H1 (cell line): Measurements from ENCODE around the gene GPR45. TPM values are rescaled to one million over a fixed set of nuclear protein-coding genes. Genes with fewer than 3 reads are reported as not detected.
A peak's percentile ranks its signal among the peaks of the same experiment; 100 is the strongest.

Experiments used
- CTCF ChIA-PET: fragments of 300-600 bp; sonication (Branson Sonifier 250); formaldehyde crosslinking; loops from one replicate; lab custom pipeline; 2021; ENCODE audit not compliant: partially characterized antibody; lab: Charles Lee
- POLR2A ChIA-PET: fragments of 300-600 bp; sonication (Branson Sonifier 250); formaldehyde crosslinking; loops from one replicate; lab custom pipeline; 2021; ENCODE audit warnings: inconsistent platforms; ENCODE audit not compliant: partially characterized antibody; lab: Charles Lee
- DNase-seq, 2 experiments: peaks; one replicate each; pipeline versions ENCODE4 v3.0.0 to v3.0.0-alpha.2; 2010 to 2022; ENCODE audit warnings: low spot score in 2 of 2, low read depth in 1 of 2, mixed read lengths in 1 of 2
- FAIRE-seq: peaks from 2 replicates; lab custom pipeline; 2011; peaks lifted over from hg19 to GRCh38; lab: Jason Lieb, UNC
- H2AFZ ChIP-seq: 2 replicates; pipeline ENCODE4 v1.8.1; 2012; ENCODE audit warnings: low read length, inconsistent platforms
- H2AK5ac ChIP-seq: 2 replicates; pipeline ENCODE4 v1.6.1; 2013; ENCODE audit warnings: low read depth, low read length
- H2BK120ac ChIP-seq: replicated peaks from 2 replicates; pipeline ENCODE3; 2013; ENCODE audit warnings: low read depth, low read length, inconsistent platforms
- H2BK12ac ChIP-seq: 2 replicates; pipeline ENCODE4 v1.6.1; 2013; ENCODE audit warnings: low read depth, low read length
- H2BK15ac ChIP-seq: 2 replicates; pipeline ENCODE4 v1.6.1; 2013; ENCODE audit warnings: low read length
- H2BK20ac ChIP-seq: 2 replicates; pipeline ENCODE4 v1.6.1; 2013; ENCODE audit warnings: low read length
- H2BK5ac ChIP-seq: 2 replicates; pipeline ENCODE4 v1.6.1; 2013; ENCODE audit warnings: low read depth, low read length
- H3K14ac ChIP-seq: 2 replicates; pipeline ENCODE4 v1.6.1; 2013; ENCODE audit warnings: inconsistent platforms; ENCODE audit not compliant: insufficient read length
- H3K18ac ChIP-seq: 2 replicates; pipeline ENCODE4 v1.6.1; 2013; ENCODE audit warnings: low read length; ENCODE audit errors: extremely low read depth
- H3K23ac ChIP-seq: 2 replicates; pipeline ENCODE4 v1.6.1; 2013; ENCODE audit warnings: inconsistent platforms; ENCODE audit not compliant: insufficient read length
- H3K23me2 ChIP-seq: 2 replicates; pipeline ENCODE4 v1.6.1; 2013; ENCODE audit warnings: low read depth, low read length
- H3K27ac ChIP-seq: 2 replicates; pipeline ENCODE4 v1.6.1; 2011; ENCODE audit warnings: low read depth, low read length, inconsistent platforms
- H3K27me3 ChIP-seq, 4 experiments: replicated peaks in 1 of 4; 1 replicate in 1 of 4; 2 replicates in 3 of 4; pipeline versions ENCODE4 v1.6.1 to v1.8.1; 2011 to 2013; ENCODE audit warnings: low read length in 3 of 4, mild to moderate bottlenecking in 3 of 4, inconsistent platforms in 2 of 4, mixed read lengths in 2 of 4, moderate library complexity in 1 of 4; ENCODE audit not compliant: control insufficient read depth in 3 of 4, insufficient read depth in 3 of 4; ENCODE audit errors: extremely low read depth in 1 of 4
- H3K36me3 ChIP-seq, 4 experiments: 2 replicates each; pipeline versions ENCODE4 v1.6.1 to v1.8.1; 2011 to 2013; ENCODE audit warnings: mild to moderate bottlenecking in 4 of 4, low read length in 3 of 4, moderate library complexity in 2 of 4, control low read depth in 1 of 4, inconsistent platforms in 1 of 4; ENCODE audit not compliant: insufficient read depth in 4 of 4, control insufficient read depth in 2 of 4
- H3K4ac ChIP-seq: replicated peaks from 2 replicates; pipeline ENCODE3; 2013; ENCODE audit warnings: low read length, low read depth, mixed read lengths, inconsistent platforms; ENCODE audit not compliant: insufficient read length
- H3K4me1 ChIP-seq, 4 experiments: replicated peaks in 1 of 4; 1 replicate in 1 of 4; 2 replicates in 3 of 4; pipeline versions ENCODE4 v1.6.1 to v1.8.1; 2011 to 2013; ENCODE audit warnings: low read length in 3 of 4, inconsistent platforms in 2 of 4, mixed read lengths in 1 of 4; ENCODE audit not compliant: insufficient read depth in 4 of 4, control insufficient read depth in 3 of 4
- H3K4me2 ChIP-seq, 2 experiments: 2 replicates each; pipeline versions ENCODE4 v1.6.1 to v1.8.1; 2011 to 2013; ENCODE audit warnings: low read depth in 2 of 2, low read length in 2 of 2, control low read depth in 1 of 2, inconsistent platforms in 1 of 2, mild to moderate bottlenecking in 1 of 2; ENCODE audit not compliant: insufficient read depth in 1 of 2
- H3K4me3 ChIP-seq, 4 experiments: fragments of 200-600, 300-600 bp in 1 of 4; sonication (generic), shearing (Covaris generic), sonication (Bioruptor Twin) in 1 of 4; 2 replicates each; pipeline versions ENCODE4 v1.5.1 to v1.8.1; 2011 to 2016; ENCODE audit warnings: low read length in 4 of 4, low read depth in 3 of 4, control low read depth in 2 of 4, inconsistent platforms in 2 of 4, mild to moderate bottlenecking in 2 of 4, mixed read lengths in 1 of 4, moderate library complexity in 1 of 4; ENCODE audit not compliant: insufficient read depth in 2 of 4; ENCODE audit errors: extremely low read depth in 1 of 4
- H3K56ac ChIP-seq: replicated peaks from 2 replicates; pipeline ENCODE3; 2013; ENCODE audit warnings: low read depth, mild to moderate bottlenecking, mixed read lengths, low read length, inconsistent platforms; ENCODE audit not compliant: insufficient read length
- H3K79me1 ChIP-seq: 2 replicates; pipeline ENCODE4 v1.6.1; 2013; ENCODE audit warnings: low read depth, low read length, control low read depth
- H3K79me2 ChIP-seq, 2 experiments: 2 replicates each; pipeline versions ENCODE4 v1.6.1 to v1.8.1; 2012 to 2013; ENCODE audit warnings: low read length in 2 of 2, mild to moderate bottlenecking in 2 of 2, inconsistent platforms in 1 of 2; ENCODE audit not compliant: insufficient read depth in 2 of 2, control insufficient read depth in 1 of 2
- H3K9ac ChIP-seq, 4 experiments: replicated peaks in 1 of 4; 1 replicate in 1 of 4; 2 replicates in 3 of 4; pipeline versions ENCODE4 v1.6.1 to v1.8.1; 2011 to 2013; ENCODE audit warnings: low read depth in 3 of 4, low read length in 3 of 4, control low read depth in 2 of 4, mild to moderate bottlenecking in 2 of 4, moderate library complexity in 2 of 4, inconsistent platforms in 1 of 4; ENCODE audit errors: extremely low read depth in 1 of 4
- H3K9me3 ChIP-seq, 2 experiments: 2 replicates each; pipeline versions ENCODE4 v1.6.1 to v1.8.1; 2012 to 2013; ENCODE audit warnings: mild to moderate bottlenecking in 2 of 2, moderate library complexity in 2 of 2, control low read depth in 1 of 2, inconsistent platforms in 1 of 2, low read depth in 1 of 2, low read length in 1 of 2, mixed read lengths in 1 of 2; ENCODE audit not compliant: insufficient read depth in 2 of 2
- H4K20me1 ChIP-seq, 2 experiments: replicated peaks in 1 of 2; 2 replicates each; pipeline versions ENCODE3 to v1.8.1; 2011 to 2013; ENCODE audit warnings: inconsistent platforms in 2 of 2, low read length in 2 of 2, mild to moderate bottlenecking in 1 of 2; ENCODE audit not compliant: insufficient read depth in 2 of 2, control insufficient read depth in 1 of 2
- H4K5ac ChIP-seq: 2 replicates; pipeline ENCODE4 v1.6.1; 2013; ENCODE audit warnings: low read length, low read depth, mixed read lengths, inconsistent platforms; ENCODE audit not compliant: insufficient read length
- H4K8ac ChIP-seq: 2 replicates; pipeline ENCODE4 v1.8.0; 2013; ENCODE audit warnings: mild to moderate bottlenecking, moderate library complexity, low read length, inconsistent platforms; ENCODE audit not compliant: insufficient read depth; ENCODE audit errors: extremely low read depth
- H4K91ac ChIP-seq: replicated peaks from 2 replicates; pipeline ENCODE3; 2013; ENCODE audit warnings: low read length, mixed read lengths, inconsistent platforms; ENCODE audit not compliant: insufficient read length
- CBX5 ChIP-seq: fragments of 300-800, 300-1000 bp; sonication (generic); IDR thresholded peaks from 2 replicates; pipeline ENCODE4 v1.7.1; 2016; ENCODE audit warnings: antibody characterized with exemption, low read length, low read depth
- CHD1 ChIP-seq: IDR thresholded peaks from 2 replicates; pipeline ENCODE4 v1.6.1; 2012; ENCODE audit warnings: low read depth, low read length, improper control_type of control experiment
- CREB1 ChIP-seq: IDR thresholded peaks from 2 replicates; pipeline ENCODE4 v1.6.1; 2012; ENCODE audit warnings: inconsistent platforms
- EP300 ChIP-seq, 2 experiments: IDR thresholded peaks; 1 replicate in 1 of 2; 2 replicates in 1 of 2; pipeline ENCODE4 v1.6.1; 2011 to 2012; ENCODE audit warnings: low read depth in 2 of 2, low read length in 2 of 2, mild to moderate bottlenecking in 2 of 2, borderline replicate concordance in 1 of 2, inconsistent platforms in 1 of 2, moderate library complexity in 1 of 2
- HDAC6 ChIP-seq: IDR thresholded peaks from one replicate; pipeline ENCODE4 v1.7.1; 2012; ENCODE audit warnings: low read depth, mild to moderate bottlenecking, inconsistent platforms, low read length, moderate library complexity
- NRF1 ChIP-seq: IDR thresholded peaks from 2 replicates; pipeline ENCODE4 v1.6.1; 2011; ENCODE audit warnings: mild to moderate bottlenecking, low read depth, low read length, improper control_type of control experiment
- RAD21 ChIP-seq, 2 experiments: IDR thresholded peaks in 1 of 2; conservative IDR thresholded peaks in 1 of 2; 2 replicates each; pipeline ENCODE4 v1.6.1; 2011; ENCODE audit warnings: low read depth in 2 of 2, low read length in 2 of 2, improper control_type of control experiment in 1 of 2, inconsistent platforms in 1 of 2, mild to moderate bottlenecking in 1 of 2, moderate library complexity in 1 of 2
- TCF12 ChIP-seq: IDR thresholded peaks from 2 replicates; pipeline ENCODE4 v1.6.1; 2011; ENCODE audit warnings: low read depth, mild to moderate bottlenecking, low read length
- TEAD4 ChIP-seq: IDR thresholded peaks from 2 replicates; pipeline ENCODE4 v1.6.1; 2012; ENCODE audit warnings: low read depth, low read length, inconsistent platforms, mixed read lengths
- WGBS, 2 experiments: shearing (Covaris generic) in 1 of 2; methylation state at CpG; one replicate each; pipeline versions ENCODE4 v1.1.6 to v1.1.7; 2013 to 2015; ENCODE audit warnings: low lambda C conversion rate in 2 of 2, mixed read lengths in 2 of 2, inconsistent platforms in 1 of 2, low coverage in 1 of 2, missing lambda C conversion rate in 1 of 2; ENCODE audit not compliant: insufficient replicate concordance in 2 of 2, insufficient coverage in 1 of 2, insufficient read length in 1 of 2; ENCODE audit errors: extremely low coverage in 1 of 2, missing lambda C conversion rate in 1 of 2; 5-methylcytosine and 5-hydroxymethylcytosine counted together
- polyA plus RNA-seq, 7 experiments: library from polyadenylated mRNA; depleted of rRNA in 3 of 7; stranded (reverse) in 5 of 7; unstranded in 2 of 7; fragments of >200 nt in 5 of 7; fragments of 200-250 nt in 2 of 7; gene quantifications; 1 replicate in 5 of 7; 2 replicates in 1 of 7; 4 replicates in 1 of 7; pipeline versions ENCODE4 v1.2.1 to v1.2.3, GENCODE V29; 2011 to 2013; ENCODE audit warnings: missing spikeins in 2 of 7, mixed read lengths in 2 of 7
- total RNA-seq: library from RNA; stranded (reverse); fragmentation: NEBNext Ultra II Directional; extraction: Animal tissue kit (Norgen Biotek cat#: 25700); gene quantifications from 2 replicates; pipeline ENCODE4 v1.2.1, GENCODE V29; 2021
- TF ChIP-seq, protein P1 (sequence below): IDR thresholded peaks from 2 replicates; pipeline ENCODE4 v1.6.1; 2012; ENCODE audit warnings: low read length, inconsistent platforms

The GPR45 gene
- total and polyA plus RNA-seq, 2 of the 8 experiments (the other 6 are each of a cell fraction or from before 2014, with no cell fraction given), result 0.21 TPM; not detected in 1

DNA sequence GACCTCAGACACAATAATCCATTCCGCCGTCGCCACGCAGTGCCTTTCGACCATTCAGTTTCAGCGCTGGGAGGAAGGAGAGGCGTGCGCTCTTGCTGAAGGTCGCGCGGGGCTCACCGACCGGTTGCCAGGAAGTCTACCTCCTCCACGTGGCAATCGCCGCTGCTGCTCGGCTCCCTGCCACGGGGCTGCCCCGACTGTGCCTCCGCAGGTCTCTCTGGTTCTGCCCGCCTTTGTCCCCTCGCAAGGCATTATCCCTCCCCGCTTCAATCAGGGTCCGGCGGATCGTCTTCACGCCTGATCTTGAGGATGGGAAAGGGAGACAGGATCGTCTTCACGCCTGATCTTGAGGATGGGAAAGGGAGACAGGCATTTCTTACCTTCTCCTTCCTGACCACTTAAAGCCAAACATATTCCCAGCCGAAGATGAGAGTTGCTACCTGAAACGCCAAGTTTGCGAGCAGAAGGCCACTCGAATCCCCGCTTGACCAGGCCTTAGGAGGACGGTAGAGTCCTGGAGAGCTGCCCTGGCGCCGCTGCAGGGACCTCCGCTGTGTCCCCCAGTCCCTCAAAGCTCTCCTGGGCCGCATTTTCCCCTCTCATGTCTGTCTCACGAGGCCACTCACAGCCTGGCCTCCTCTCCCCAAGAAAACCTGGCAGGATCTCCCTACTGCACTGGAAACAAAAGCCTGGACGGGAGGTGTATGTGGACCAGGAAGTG lies 4.3 kb upstream of the GPR45 start:
- peak overlapping the region; percentile 43; the same call in 1 of the 2 replicates for H2AFZ ChIP-seq
- H3K79me1 ChIP-seq, result no peaks in the 10 kb centered on the region
- 0 out of 2 replicates have a peak overlapping the region, but pooled peaks have one; percentile 20 for H2BK5ac ChIP-seq
- no peak overlapping the region for H3K14ac ChIP-seq
- no peak overlapping the region for H4K8ac ChIP-seq
- no peak overlapping the region for H3K4me2 ChIP-seq
- H4K91ac ChIP-seq, result peak overlapping the region; percentile 77
- H3K27ac ChIP-seq, result no peak overlapping the region
- no peak overlapping the region for H2AK5ac ChIP-seq
- no peaks in the 10 kb centered on the region; a peak in 1 of 4 replicates for H3K9me3 ChIP-seq
- H2BK120ac ChIP-seq, result peak overlapping the region; percentile 38
- CTCF ChIA-PET, result interaction anchor here (0.6 to 16.9 kb wide), 15 partner anchors 13 to 568 kb away, joined by 3 to 541 read pairs (median 6); no protein-coding TSS in a partner anchor
- H4K20me1 ChIP-seq, result no peaks in the 10 kb centered on the region
- no peak overlapping the region for H3K23ac ChIP-seq
- no peak overlapping the region for H3K9ac ChIP-seq
- H2BK20ac ChIP-seq, result 0 out of 2 replicates have a peak overlapping the region, but pooled peaks have one; percentile 56
- H3K36me3 ChIP-seq, result no peaks in the 10 kb centered on the region
- H3K23me2 ChIP-seq, result no peaks in the 10 kb centered on the region
- peak overlapping the region; percentile 84; the same call in 1 of the 2 replicates for H2BK15ac ChIP-seq
- no peak overlapping the region for H3K56ac ChIP-seq
- H2BK12ac ChIP-seq, result peak overlapping the region; percentile 76; the same call in 1 of the 2 replicates
- H3K27me3 ChIP-seq, result no peaks in the 10 kb centered on the region; a peak in 1 of 7 replicates
- H4K5ac ChIP-seq, result peak overlapping the region; percentile 50
- 82% methylated on average over 31 of the region's 41 CpGs; no CpG with 5 or more reads in 1 of the 2 experiments for WGBS, 2 experiments
- H3K4me1 ChIP-seq, result peaks cover 0 to 4% (median 0%) of the 10 kb centered on the region in 4 experiments; a peak in 2 of 7 replicates
- POLR2A ChIA-PET, result no interaction called here
- no peaks in the 10 kb centered on the region for H3K79me2 ChIP-seq
- H3K4ac ChIP-seq, result peak overlapping the region; percentile 74
- FAIRE-seq, result no peak
- DNase-seq, result no peak
- no peak overlapping the region for H3K4me3 ChIP-seq
- peak overlapping the region; percentile 64; the same call in 1 of the 2 replicates for H3K18ac ChIP-seq
- TF ChIP-seq RAD21 (IDR thresholded peaks at IDR 0.05 in 1 of 2, conservative IDR thresholded peaks at IDR 0.05 in 1 of 2; ENCODE audit: low read depth in 2 of 2, low read length in 2 of 2) (no peak), EP300 (IDR thresholded peaks at IDR 0.05; ENCODE audit: borderline replicate concordance in 1 of 2, low read depth in 2 of 2, low read length in 2 of 2) (no peak), CHD1 (no peak), CREB1 (no peak), NRF1 (no peak), HDAC6 (no peak), CBX5 (no peak), TCF12 (no peak), TEAD4 (no peak)
- TF ChIP-seq, protein P1, sequence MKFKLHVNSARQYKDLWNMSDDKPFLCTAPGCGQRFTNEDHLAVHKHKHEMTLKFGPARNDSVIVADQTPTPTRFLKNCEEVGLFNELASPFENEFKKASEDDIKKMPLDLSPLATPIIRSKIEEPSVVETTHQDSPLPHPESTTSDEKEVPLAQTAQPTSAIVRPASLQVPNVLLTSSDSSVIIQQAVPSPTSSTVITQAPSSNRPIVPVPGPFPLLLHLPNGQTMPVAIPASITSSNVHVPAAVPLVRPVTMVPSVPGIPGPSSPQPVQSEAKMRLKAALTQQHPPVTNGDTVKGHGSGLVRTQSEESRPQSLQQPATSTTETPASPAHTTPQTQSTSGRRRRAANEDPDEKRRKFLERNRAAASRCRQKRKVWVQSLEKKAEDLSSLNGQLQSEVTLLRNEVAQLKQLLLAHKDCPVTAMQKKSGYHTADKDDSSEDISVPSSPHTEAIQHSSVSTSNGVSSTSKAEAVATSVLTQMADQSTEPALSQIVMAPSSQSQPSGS, result no peak
